ENCODE results near the gene ARHGAP10.

Gene ARHGAP10

DNA sequence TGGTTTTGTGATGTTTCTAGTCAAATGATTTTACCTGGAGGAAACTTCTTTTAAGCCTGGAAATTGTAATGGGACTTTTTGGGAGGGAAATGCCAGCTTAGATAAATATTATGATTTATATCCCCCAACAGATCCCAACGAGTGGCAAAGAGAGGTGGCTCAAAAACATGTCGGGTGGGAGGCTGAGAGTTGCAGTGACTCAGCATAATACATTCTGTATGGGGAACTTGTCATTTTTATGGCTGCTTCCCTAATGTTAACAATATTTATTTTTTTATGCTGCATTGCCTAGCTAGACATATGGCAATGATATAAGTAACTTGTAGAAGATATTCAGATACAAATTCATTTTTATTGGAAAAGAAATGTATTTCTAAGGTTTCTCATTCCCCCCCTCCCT is 219.0 kb downstream of the ARHGAP10 start:
- Histone ChIP-seq H3K27ac (no peak overlapping the region), H3K4me1 (ENCODE audit: control insufficient read depth in 1 of 2, insufficient read depth in 1 of 2, low read depth in 1 of 2, low read length in 1 of 2) (no peaks in the 10 kb centered on the region), H3K36me3 (no peaks in the 10 kb centered on the region), H3K27me3 (no peaks in the 10 kb centered on the region), H3K4me3 (ENCODE audit: low read depth in 1 of 2, low read length in 1 of 2) (no peak overlapping the region), H3K9me3 (no peaks in the 10 kb centered on the region)
- TF ChIP-seq, protein P1, sequence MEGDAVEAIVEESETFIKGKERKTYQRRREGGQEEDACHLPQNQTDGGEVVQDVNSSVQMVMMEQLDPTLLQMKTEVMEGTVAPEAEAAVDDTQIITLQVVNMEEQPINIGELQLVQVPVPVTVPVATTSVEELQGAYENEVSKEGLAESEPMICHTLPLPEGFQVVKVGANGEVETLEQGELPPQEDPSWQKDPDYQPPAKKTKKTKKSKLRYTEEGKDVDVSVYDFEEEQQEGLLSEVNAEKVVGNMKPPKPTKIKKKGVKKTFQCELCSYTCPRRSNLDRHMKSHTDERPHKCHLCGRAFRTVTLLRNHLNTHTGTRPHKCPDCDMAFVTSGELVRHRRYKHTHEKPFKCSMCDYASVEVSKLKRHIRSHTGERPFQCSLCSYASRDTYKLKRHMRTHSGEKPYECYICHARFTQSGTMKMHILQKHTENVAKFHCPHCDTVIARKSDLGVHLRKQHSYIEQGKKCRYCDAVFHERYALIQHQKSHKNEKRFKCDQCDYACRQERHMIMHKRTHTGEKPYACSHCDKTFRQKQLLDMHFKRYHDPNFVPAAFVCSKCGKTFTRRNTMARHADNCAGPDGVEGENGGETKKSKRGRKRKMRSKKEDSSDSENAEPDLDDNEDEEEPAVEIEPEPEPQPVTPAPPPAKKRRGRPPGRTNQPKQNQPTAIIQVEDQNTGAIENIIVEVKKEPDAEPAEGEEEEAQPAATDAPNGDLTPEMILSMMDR (IDR thresholded peaks at IDR 0.05), result no peak

DNA sequence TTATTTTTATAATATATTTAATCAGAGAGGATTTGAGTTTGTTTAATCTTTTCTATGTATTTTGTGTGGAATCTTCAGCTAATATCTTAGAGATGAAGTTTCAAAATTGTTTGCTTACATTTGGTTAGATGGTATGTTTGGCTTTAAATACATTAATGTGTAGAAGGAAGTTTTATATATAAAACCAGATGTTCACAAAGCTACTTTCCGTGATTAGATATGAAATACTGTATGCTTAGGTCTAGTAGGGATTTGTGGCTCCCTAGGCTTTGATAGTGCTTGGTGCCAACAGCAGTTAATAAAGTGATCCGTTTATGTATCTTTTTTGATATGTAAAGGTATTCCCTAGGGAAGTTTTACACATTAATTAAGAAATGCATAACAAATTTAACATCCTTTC is 223.0 kb downstream of the ARHGAP10 start:
- no peaks in the 10 kb centered on the region for H3K27me3 ChIP-seq
- no peaks in the 10 kb centered on the region for H3K36me3 ChIP-seq
- H3K9me3 ChIP-seq, result no peaks in the 10 kb centered on the region
- no peak overlapping the region for H3K27ac ChIP-seq
- H3K4me3 ChIP-seq (ENCODE audit: low read depth in 1 of 2, low read length in 1 of 2), result no peak overlapping the region
- H3K4me1 ChIP-seq (ENCODE audit: control insufficient read depth in 1 of 2, insufficient read depth in 1 of 2, low read depth in 1 of 2, low read length in 1 of 2), result no peaks in the 10 kb centered on the region
- TF ChIP-seq, protein P1 (IDR thresholded peaks at IDR 0.05), result no peak

DNA sequence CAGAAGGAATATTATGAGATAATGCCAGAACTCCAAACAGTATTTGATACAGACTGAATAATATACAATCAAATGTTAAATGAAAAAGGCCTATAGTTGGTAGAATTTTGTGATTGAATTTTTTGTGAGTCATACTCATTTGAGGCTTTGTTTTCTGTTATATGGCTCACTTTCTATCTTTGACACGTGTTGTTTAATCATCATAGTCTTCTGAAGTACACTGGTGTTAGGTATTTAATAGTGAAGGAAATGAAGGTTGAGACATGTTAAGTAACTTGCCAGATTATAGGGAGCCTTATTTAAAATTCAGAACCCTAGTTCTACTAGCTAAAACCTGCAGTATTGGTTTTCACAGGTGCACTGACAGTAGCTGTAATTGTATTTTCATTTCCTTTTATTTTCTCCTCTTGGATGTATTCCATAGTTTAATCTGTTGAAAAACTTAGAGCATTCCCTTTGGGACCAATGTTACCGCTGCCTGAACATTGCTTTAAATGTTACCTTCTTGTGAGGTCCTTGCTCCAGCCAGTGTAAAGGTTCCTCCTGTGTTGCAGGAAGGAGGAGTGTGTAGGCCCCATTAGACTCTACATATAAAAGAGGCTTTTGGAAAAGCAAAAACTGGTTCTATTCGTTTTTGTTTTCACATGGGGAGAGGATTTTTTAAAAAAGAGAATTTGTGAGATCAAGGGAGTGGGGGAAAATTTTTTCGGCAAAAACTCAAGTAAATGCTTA is 224.1 kb downstream of the ARHGAP10 start:
- H3K27me3 ChIP-seq, result no peaks in the 10 kb centered on the region
- no peaks in the 10 kb centered on the region for H3K9me3 ChIP-seq
- TF ChIP-seq, protein P1 (IDR thresholded peaks at IDR 0.05), result no peak
- no peaks in the 10 kb centered on the region for H3K4me1 ChIP-seq (ENCODE audit: control insufficient read depth in 1 of 2, insufficient read depth in 1 of 2, low read depth in 1 of 2, low read length in 1 of 2)
- H3K4me3 ChIP-seq (ENCODE audit: low read depth in 1 of 2, low read length in 1 of 2), result no peak overlapping the region
- no peaks in the 10 kb centered on the region for H3K36me3 ChIP-seq
- no peak overlapping the region for H3K27ac ChIP-seq

DNA sequence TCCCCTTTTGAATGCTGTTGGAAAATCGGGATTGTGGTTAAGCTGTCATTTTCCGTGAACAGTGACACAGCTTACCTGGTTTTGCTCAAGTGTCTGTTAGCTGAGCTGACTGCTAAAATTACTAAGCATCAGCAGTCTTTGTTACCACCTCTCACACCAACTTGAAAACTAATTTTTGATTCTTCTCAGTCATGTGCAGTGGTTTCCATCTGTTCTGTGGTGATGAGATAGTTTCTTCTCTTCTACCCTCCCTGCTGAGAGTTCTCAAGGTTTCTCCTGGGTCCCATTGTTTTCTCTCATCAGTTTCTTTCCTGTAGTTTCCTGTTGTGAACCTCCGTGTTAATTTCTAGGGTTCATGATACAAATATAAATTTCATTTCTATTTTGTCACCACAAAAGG is 225.6 kb downstream of the ARHGAP10 start:
- no peaks in the 10 kb centered on the region for H3K4me1 ChIP-seq (ENCODE audit: control insufficient read depth in 1 of 2, insufficient read depth in 1 of 2, low read depth in 1 of 2, low read length in 1 of 2)
- TF ChIP-seq, protein P1 (IDR thresholded peaks at IDR 0.05), result no peak
- H3K36me3 ChIP-seq, result no peaks in the 10 kb centered on the region
- no peak overlapping the region for H3K27ac ChIP-seq
- H3K9me3 ChIP-seq, result no peaks in the 10 kb centered on the region
- H3K27me3 ChIP-seq, result no peaks in the 10 kb centered on the region
- no peak overlapping the region for H3K4me3 ChIP-seq (ENCODE audit: low read depth in 1 of 2, low read length in 1 of 2)

DNA sequence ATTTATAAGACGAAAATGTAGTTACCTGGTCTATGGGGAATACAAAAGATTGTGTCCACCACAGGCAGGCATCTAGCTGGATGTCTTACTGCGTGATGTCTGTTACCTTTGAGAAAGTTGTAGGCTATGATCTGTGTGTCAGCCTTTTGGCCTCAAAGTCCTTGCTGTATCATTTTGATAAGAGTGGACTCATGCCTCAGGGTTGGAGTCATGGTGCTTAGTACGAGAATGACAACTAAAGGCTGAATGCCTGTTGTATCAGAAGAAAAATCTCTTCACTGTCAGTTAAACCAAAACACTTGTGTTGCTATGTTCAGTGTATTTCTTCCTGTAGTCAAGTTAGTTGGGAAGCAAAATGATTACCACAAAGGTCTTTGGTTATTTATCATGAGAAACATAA is 226.2 kb downstream of the ARHGAP10 start:
- TF ChIP-seq, protein P1 (IDR thresholded peaks at IDR 0.05), result no peak
- Histone ChIP-seq H3K27me3 (no peaks in the 10 kb centered on the region), H3K4me1 (ENCODE audit: control insufficient read depth in 1 of 2, insufficient read depth in 1 of 2, low read depth in 1 of 2, low read length in 1 of 2) (no peaks in the 10 kb centered on the region), H3K36me3 (no peaks in the 10 kb centered on the region), H3K9me3 (no peaks in the 10 kb centered on the region), H3K4me3 (ENCODE audit: low read depth in 1 of 2, low read length in 1 of 2) (no peak overlapping the region), H3K27ac (no peak overlapping the region)

Data from neutrophil (primary cell).